Endothelial cell of umbilical vein (primary cell): ENCODE results near the gene IGSF9B. TPM values are rescaled to one million over a fixed set of nuclear protein-coding genes. Genes with fewer than 3 reads are reported as not detected.

ENCODE experiments used
- BruUV-seq: library from RNA; stranded (reverse); fragments of 400-500 nt; replicated peaks from 2 replicates; lab custom pipeline; 2021; lab: Mats Ljungman, UMichigan
- CTCF ChIA-PET: fragments of 300-600, 350-600 bp; sonication (Branson Sonifier 250); formaldehyde crosslinking; loops from one replicate; lab custom pipeline; 2021; ENCODE audit warnings: antibody characterized with exemption, inconsistent platforms; lab: Charles Lee
- POLR2A ChIA-PET: fragments of 300-600, 350-600 bp; sonication (Branson Sonifier 250); formaldehyde crosslinking; loops from one replicate; lab custom pipeline; 2021; ENCODE audit warnings: antibody characterized with exemption, inconsistent platforms; lab: Charles Lee
- DNase-seq: peaks from one replicate; pipeline ENCODE4 v3.0.0-alpha.2; 2011; ENCODE audit warnings: low read depth, low spot score
- FAIRE-seq: peaks from 2 replicates; lab custom pipeline; 2011; peaks lifted over from hg19 to GRCh38; lab: Jason Lieb, UNC
- H2AFZ ChIP-seq: 2 replicates; pipeline ENCODE4 v1.6.0; 2012; ENCODE audit warnings: low read depth, low read length, control low read depth, inconsistent platforms
- H3K27ac ChIP-seq: 2 replicates; pipeline ENCODE4 v1.5.1; 2011; ENCODE audit warnings: low read depth, mild to moderate bottlenecking, control low read depth, low read length, moderate library complexity; ENCODE audit not compliant: insufficient read depth
- H3K27me3 ChIP-seq, 2 experiments: 2 replicates each; pipeline versions ENCODE4 v1.6.0 to v1.6.1; 2011; ENCODE audit warnings: low read length in 2 of 2, mixed read lengths in 1 of 2; ENCODE audit not compliant: control insufficient read depth in 2 of 2, insufficient read depth in 2 of 2
- H3K36me3 ChIP-seq, 2 experiments: 2 replicates in 1 of 2; 3 replicates in 1 of 2; pipeline ENCODE4 v1.5.1; 2011; ENCODE audit warnings: low read length in 2 of 2, mild to moderate bottlenecking in 1 of 2, moderate library complexity in 1 of 2; ENCODE audit not compliant: control insufficient read depth in 2 of 2, insufficient read depth in 2 of 2; ENCODE audit errors: extremely low read depth in 1 of 2
- H3K4me1 ChIP-seq: 3 replicates; pipeline ENCODE4 v1.5.1; 2011; ENCODE audit warnings: mild to moderate bottlenecking, low read length; ENCODE audit not compliant: control insufficient read depth, insufficient read depth; ENCODE audit errors: extremely low read depth
- H3K4me2 ChIP-seq: 2 replicates; pipeline ENCODE4 v1.6.1; 2011; ENCODE audit warnings: low read length, control low read depth, mixed read lengths; ENCODE audit not compliant: insufficient read depth
- H3K4me3 ChIP-seq, 3 experiments: fragments of 200-600 bp in 1 of 3; sonication (generic), shearing (Covaris generic) in 1 of 3; replicated peaks in 1 of 3; 2 replicates each; pipeline ENCODE4 v1.5.1; 2011 to 2016; ENCODE audit warnings: control low read depth in 3 of 3, low read length in 3 of 3, mild to moderate bottlenecking in 2 of 3, inconsistent platforms in 1 of 3, low read depth in 1 of 3, moderate library complexity in 1 of 3; ENCODE audit not compliant: insufficient read depth in 1 of 3
- H3K79me2 ChIP-seq: 2 replicates; pipeline ENCODE4 v1.6.0; 2012; ENCODE audit warnings: low read length, inconsistent platforms; ENCODE audit not compliant: control insufficient read depth, insufficient read depth
- H3K9ac ChIP-seq: replicated peaks from 2 replicates; pipeline ENCODE3; 2011; ENCODE audit warnings: low read length, control low read depth; ENCODE audit not compliant: insufficient read depth; ENCODE audit errors: extremely low read depth
- H3K9me1 ChIP-seq: replicated peaks from 3 replicates; pipeline ENCODE4 v1.6.0; 2011; ENCODE audit warnings: mild to moderate bottlenecking, low read length; ENCODE audit not compliant: control insufficient read depth, insufficient read depth; ENCODE audit errors: extremely low read depth
- H3K9me3 ChIP-seq: replicated peaks from 2 replicates; pipeline ENCODE4 v1.5.1; 2012; ENCODE audit warnings: low read length, inconsistent platforms; ENCODE audit not compliant: control insufficient read depth, insufficient read depth
- H4K20me1 ChIP-seq: replicated peaks from 2 replicates; pipeline ENCODE3; 2011; ENCODE audit warnings: mild to moderate bottlenecking, low read length; ENCODE audit not compliant: control insufficient read depth, insufficient read depth; ENCODE audit errors: extremely low read depth
- CTCF ChIP-seq, 2 donors: IDR thresholded peaks; 1 replicate in 1 of 2; 2 replicates in 1 of 2; pipeline ENCODE4 v1.5.1; 2011; ENCODE audit warnings: low read length in 2 of 2, mild to moderate bottlenecking in 2 of 2, moderate library complexity in 2 of 2, control low read depth in 1 of 2, inconsistent platforms in 1 of 2, low read depth in 1 of 2; ENCODE audit not compliant: insufficient read depth in 1 of 2; ENCODE audit errors: extremely low read depth in 1 of 2
- EZH2 ChIP-seq: IDR thresholded peaks from 2 replicates; pipeline ENCODE4 v1.6.1; 2012; ENCODE audit warnings: borderline replicate concordance, low read depth, mild to moderate bottlenecking, moderate library complexity, low read length, inconsistent platforms; ENCODE audit not compliant: severe bottlenecking
- FOS ChIP-seq: IDR thresholded peaks from 2 replicates; pipeline ENCODE4 v1.6.1; 2011; ENCODE audit warnings: mild to moderate bottlenecking, low read length, moderate library complexity, borderline replicate concordance; ENCODE audit not compliant: insufficient read depth
- GATA2 ChIP-seq: IDR thresholded peaks from 2 replicates; pipeline ENCODE4 v1.7.0; 2011; ENCODE audit warnings: low read depth, mild to moderate bottlenecking, moderate library complexity, mixed read lengths, low read length; ENCODE audit not compliant: insufficient read length, insufficient read depth
- JUN ChIP-seq: IDR thresholded peaks from 2 replicates; pipeline ENCODE4 v1.6.1; 2011; ENCODE audit warnings: borderline replicate concordance, low read depth; ENCODE audit not compliant: insufficient read length, insufficient read depth
- MAX ChIP-seq: IDR thresholded peaks from 2 replicates; pipeline ENCODE4 v1.6.1; 2011; ENCODE audit not compliant: insufficient read depth, insufficient read length
- MYC ChIP-seq: IDR thresholded peaks from one replicate; pipeline ENCODE4 v1.6.1; 2011; ENCODE audit warnings: mild to moderate bottlenecking, low read depth, low read length
- POLR2A ChIP-seq: IDR thresholded peaks from 2 replicates; pipeline ENCODE4 v1.6.1; 2012; ENCODE audit warnings: low read depth, mild to moderate bottlenecking, control low read depth, low read length
- POLR2AphosphoS5 ChIP-seq: IDR thresholded peaks from 2 replicates; pipeline ENCODE4 v1.6.1; 2012; ENCODE audit warnings: low read depth, mild to moderate bottlenecking, control low read depth, low read length, moderate library complexity; ENCODE audit not compliant: insufficient read depth
- dilution Hi-C: fragments of 300-500 bp; cut with MboI; formaldehyde crosslinking; loops from one replicate; pipeline ENCODE4 v1.15.0; 2019; ENCODE audit warnings: low sequenced_read_pairs; ENCODE audit not compliant: extremely low pct_ligation_motif_present
- intact Hi-C: fragments of 100-400 bp; cut with micrococcal nuclease; formaldehyde crosslinking; loops from one replicate; pipeline ENCODE4 v1.10.0; 2022
- polyA plus RNA-seq, 4 experiments: library from polyadenylated mRNA; depleted of rRNA in 3 of 4; stranded (reverse) in 3 of 4; unstranded in 1 of 4; fragments of >200 nt; gene quantifications; 2 replicates each; pipeline versions ENCODE4 v1.2.1 to v1.2.3, GENCODE V29; 2011 to 2012; ENCODE audit warnings: missing spikeins in 1 of 4
- total RNA-seq: library from RNA; stranded (reverse); gene quantifications from 2 replicates; pipeline ENCODE4 v1.2.3, GENCODE V29; 2021

IGSF9B gene
- total and polyA plus RNA-seq, 2 donors (not counting 3 experiments of a cell fraction or from before 2014, with no cell fraction given): 0.15 to 0.18 TPM

DNA sequence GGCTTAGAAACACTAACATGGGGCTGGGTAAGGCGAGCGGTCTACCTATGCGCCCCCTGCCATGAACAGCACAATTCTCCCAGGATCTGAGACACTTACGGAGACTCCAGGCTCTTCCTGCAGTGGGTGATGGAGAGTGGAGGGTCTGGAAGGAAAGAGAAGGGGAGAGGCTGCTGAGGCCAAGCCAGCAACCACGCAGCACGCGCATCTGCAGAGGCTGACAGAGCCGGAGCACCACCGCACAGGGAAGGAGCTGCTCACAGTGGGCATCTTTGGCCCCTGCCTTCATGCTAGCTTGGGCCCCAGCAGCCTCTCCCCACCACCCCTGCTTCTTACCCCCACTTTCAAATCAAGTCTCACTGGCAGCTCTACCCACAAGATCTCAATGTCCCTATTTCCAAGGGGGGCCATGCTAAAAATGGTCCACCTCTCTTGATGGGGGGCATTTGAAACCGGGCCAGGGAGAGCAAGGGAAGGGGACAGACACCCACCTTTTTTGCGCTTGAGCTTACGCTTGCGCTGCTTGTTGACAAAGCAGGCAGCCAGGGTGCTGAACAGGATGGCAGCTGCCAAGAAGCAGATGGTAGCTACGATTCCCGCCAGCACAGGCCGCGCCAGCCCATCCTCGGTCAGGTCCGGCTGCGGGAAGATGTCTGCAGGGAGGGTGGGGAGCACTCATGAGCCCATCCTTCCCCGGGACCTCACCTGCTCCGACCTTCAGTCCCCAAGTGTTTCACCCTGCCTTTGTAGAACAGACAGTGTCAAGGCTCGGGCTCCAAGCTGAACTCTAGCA, 34.5 kb downstream of the IGSF9B start:
- CTCF ChIA-PET: no interaction called here

More for the DNA sequence above, 34.5 kb downstream of the IGSF9B start:
- Histone ChIP-seq H4K20me1 (no peaks in the 10 kb centered on the region), H3K9me3 (no peaks in the 10 kb centered on the region), H3K9ac (no peak overlapping the region), H3K36me3 (no peaks in the 10 kb centered on the region), H3K79me2 (no peaks in the 10 kb centered on the region), H3K27ac (no peak overlapping the region), H3K4me2 (no peak overlapping the region), H3K27me3 (no peaks in the 10 kb centered on the region), H3K9me1 (no peaks in the 10 kb centered on the region), H3K4me3 (no peak overlapping the region), H3K4me1 (no peaks in the 10 kb centered on the region), H2AFZ (no peak overlapping the region)
- no peak for FAIRE-seq
- DNase-seq: no peak
- intact Hi-C loops: no loop called here
- BruUV-seq: no TSS peak
- TF ChIP-seq EZH2: no peak
- TF ChIP-seq POLR2A: no peak
- no peak for TF ChIP-seq POLR2AphosphoS5
- TF ChIP-seq FOS: no peak
- TF ChIP-seq JUN: no peak
- no peak for TF ChIP-seq CTCF (IDR thresholded peaks at IDR 0.05; ENCODE audit: extremely low read depth in 1 of 2, insufficient read depth in 1 of 2, low read depth in 1 of 2, low read length in 2 of 2)
- no peak for TF ChIP-seq MAX
- no peak for TF ChIP-seq MYC
- TF ChIP-seq GATA2: no peak
- dilution Hi-C loops: no loop called here
- POLR2A ChIA-PET: no interaction called here
